Measurements from ENCODE around the gene DUSP9. TPM values are rescaled to one million over a fixed set of nuclear protein-coding genes. Genes with fewer than 3 reads are reported as not detected.

Gene DUSP9
- under 1 TPM in 3 of 4 donors, not detected in 1; 0.22 to 0.38 (median 0.34) TPM for total RNA-seq

DNA sequence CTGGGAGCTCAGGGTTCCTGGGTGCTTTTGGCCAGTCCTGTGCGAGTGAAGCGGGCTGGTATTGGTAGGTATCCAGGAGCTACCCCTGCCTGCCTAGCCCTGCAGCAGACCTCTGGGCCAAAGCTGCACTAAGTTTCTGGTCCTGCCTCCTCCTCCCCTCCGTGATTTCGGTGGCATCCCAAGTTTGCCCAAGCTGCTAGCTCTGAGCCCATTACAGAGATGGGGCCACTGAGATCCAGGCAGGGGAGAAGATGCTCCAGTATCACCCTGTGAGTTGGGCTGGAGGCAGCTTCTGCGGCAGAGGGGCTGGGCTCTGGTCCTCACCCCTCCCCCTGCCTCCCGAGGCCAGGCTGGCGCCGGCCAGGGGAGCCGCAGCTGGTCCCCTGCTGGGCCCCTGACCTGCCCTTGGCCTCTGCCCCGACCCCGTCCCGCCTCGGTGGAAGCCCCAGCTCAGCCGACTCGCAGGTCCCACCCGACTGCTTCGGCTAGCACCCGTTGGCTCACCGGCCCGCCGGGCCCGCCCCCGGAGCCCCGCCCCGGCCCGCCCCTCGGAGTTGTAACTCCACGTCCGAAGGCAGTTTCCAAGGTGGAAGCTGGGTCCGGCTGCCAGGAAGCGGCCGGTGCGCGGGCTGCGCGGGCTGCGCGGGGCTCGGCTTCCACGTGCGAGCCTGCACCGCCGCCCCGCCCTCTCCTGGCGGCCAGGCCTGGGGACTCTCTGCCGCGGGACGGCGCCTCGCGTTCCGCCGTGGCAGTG lies at the start of gene DUSP9:
Gene DUSP9, plus strand, starts transcription at position 584 of the 754 bp plus-strand sequence. CDS start 751 bp downstream, outside the sequence.
- TF ChIP-seq CTCF (IDR thresholded peaks at IDR 0.05; ENCODE audit: low read depth) = no peak

GRCh38 chrX:153598541-153599191 lies 48.3 kb upstream of the DUSP9 start, which contains the start of gene CCNQ:
TSS of gene CCNQ (minus strand) at chrX:153599139. CDS start at chrX:153599073, 66 bp downstream.
- no peak for TF ChIP-seq CTCF (IDR thresholded peaks at IDR 0.05; ENCODE audit: low read depth)

DNA sequence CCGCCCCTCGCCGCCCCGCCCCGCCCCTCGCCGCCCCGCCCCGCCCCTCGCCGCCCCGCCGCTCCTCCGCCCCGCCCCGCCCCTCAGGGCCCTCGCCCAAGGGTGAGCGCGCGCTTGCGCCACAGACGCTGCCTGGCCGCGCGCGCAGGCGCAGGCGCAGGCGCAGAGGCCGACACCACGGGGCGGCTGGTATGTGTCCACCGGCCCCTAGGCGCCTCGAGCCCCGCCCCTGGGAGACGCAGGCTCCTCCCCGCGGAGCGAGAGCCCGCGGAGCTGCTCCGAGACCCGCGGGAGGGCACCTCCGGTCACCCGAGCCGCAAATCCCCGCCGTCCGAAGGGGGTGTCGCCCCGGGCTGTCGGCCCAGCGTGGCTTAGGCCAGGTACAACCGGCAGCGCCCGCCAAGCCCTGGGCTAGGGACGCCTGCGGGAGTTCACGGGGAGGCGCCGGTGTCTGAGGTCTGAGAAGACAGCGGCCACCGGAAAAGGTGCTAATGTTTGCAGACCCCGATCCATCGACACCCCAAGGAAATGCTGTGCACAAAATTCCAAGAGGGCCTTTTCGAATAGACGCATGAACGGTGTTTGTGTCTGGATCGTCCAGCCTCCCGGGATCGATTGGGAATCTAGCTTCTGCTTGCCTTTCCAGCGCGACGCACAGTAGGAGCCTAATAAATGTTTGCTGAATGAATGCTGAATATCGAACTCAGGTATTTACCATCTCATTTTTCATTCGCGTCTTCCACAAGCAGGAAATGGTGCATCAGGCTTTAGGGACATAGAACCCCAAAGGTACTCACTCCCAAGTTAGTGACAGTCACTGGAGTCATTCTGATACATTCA lies 47.6 kb upstream of the DUSP9 start:
- no peak for TF ChIP-seq CTCF (IDR thresholded peaks at IDR 0.05; ENCODE audit: low read depth)

DNA sequence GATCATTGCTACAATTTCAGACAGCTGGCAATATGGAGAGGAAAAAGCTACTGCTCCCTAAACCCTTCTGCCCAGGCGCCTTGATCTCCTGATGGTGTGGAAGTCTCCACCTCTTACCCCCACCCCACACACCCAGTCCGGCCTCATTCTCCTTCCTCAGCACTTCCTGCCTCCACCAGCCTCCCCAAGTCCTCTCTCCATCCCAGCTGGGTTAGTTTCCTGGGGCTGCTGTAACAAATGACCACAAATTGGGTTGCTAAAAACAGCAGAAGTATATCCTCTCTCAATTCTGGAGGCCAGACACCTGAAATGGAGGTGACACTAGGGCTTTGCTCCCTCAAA lies 47.0 kb upstream of the DUSP9 start:
- TF ChIP-seq CTCF (IDR thresholded peaks at IDR 0.05; ENCODE audit: low read depth) = no peak

- no peak for TF ChIP-seq CTCF (IDR thresholded peaks at IDR 0.05; ENCODE audit: low read depth)
These were observed 46.1 kb upstream of the DUSP9 start for GRCh38 chrX:153600921-153601320.

- TF ChIP-seq CTCF (IDR thresholded peaks at IDR 0.05; ENCODE audit: low read depth) = no peak
These were observed 45.4 kb upstream of the DUSP9 start for GRCh38 chrX:153601511-153602110.
